Measurements from ENCODE around the gene TBC1D22A.

Gene TBC1D22A

GRCh38 chr22:46909237-46910030 lies 147.0 kb downstream of the TBC1D22A start:
- no peak for DNase-seq (ENCODE audit: low spot score)

GRCh38 chr22:46910624-46911023 lies 148.2 kb downstream of the TBC1D22A start:
- DNase-seq (ENCODE audit: low spot score), result no peak

- no peak for DNase-seq (ENCODE audit: low spot score)
Measured at GRCh38 chr22:46911346-46911745, 148.9 kb downstream of the TBC1D22A start.

GRCh38 chr22:46913351-46913750 lies 150.9 kb downstream of the TBC1D22A start:
- no peak for DNase-seq (ENCODE audit: low spot score)

GRCh38 chr22:46914481-46914880 lies 152.0 kb downstream of the TBC1D22A start:
- no peak for DNase-seq (ENCODE audit: low spot score)

GRCh38 chr22:46914916-46915894 lies 152.8 kb downstream of the TBC1D22A start:
- DNase-seq (ENCODE audit: low spot score), result no peak

GRCh38 chr22:46915950-46916730 lies 153.7 kb downstream of the TBC1D22A start:
- DNase-seq (ENCODE audit: low spot score), result no peak

GRCh38 chr22:46916886-46917770 lies 154.7 kb downstream of the TBC1D22A start:
- DNase-seq (ENCODE audit: low spot score), result no peak

GRCh38 chr22:46917771-46918101 lies 155.3 kb downstream of the TBC1D22A start:
- no peak for DNase-seq (ENCODE audit: low spot score)

- DNase-seq (ENCODE audit: low spot score), result no peak
Measured at GRCh38 chr22:46918197-46918596, 155.7 kb downstream of the TBC1D22A start.

- no peak for DNase-seq (ENCODE audit: low spot score)
Measured at GRCh38 chr22:46922037-46922436, 159.6 kb downstream of the TBC1D22A start.

GRCh38 chr22:46923394-46923793 lies 160.9 kb downstream of the TBC1D22A start:
- no peak for DNase-seq (ENCODE audit: low spot score)

GRCh38 chr22:46925818-46926217 lies 163.4 kb downstream of the TBC1D22A start:
- no peak for DNase-seq (ENCODE audit: low spot score)

- DNase-seq (ENCODE audit: low spot score), result no peak
Measured at GRCh38 chr22:46929046-46929709, 166.7 kb downstream of the TBC1D22A start.

- no peak for DNase-seq (ENCODE audit: low spot score)
Measured at GRCh38 chr22:46929710-46930204, 167.3 kb downstream of the TBC1D22A start.

GRCh38 chr22:46931414-46931813 lies 169.0 kb downstream of the TBC1D22A start:
- DNase-seq (ENCODE audit: low spot score), result no peak

- no peak for DNase-seq (ENCODE audit: low spot score)
Measured at GRCh38 chr22:46931881-46932280, 169.4 kb downstream of the TBC1D22A start.

GRCh38 chr22:46933040-46933930 lies 170.8 kb downstream of the TBC1D22A start:
- DNase-seq (ENCODE audit: low spot score), result no peak

- no peak for DNase-seq (ENCODE audit: low spot score)
Measured at GRCh38 chr22:46934172-46934745, 171.8 kb downstream of the TBC1D22A start.
